Measurements from ENCODE around the gene LHFPL3. TPM values are rescaled to one million over a fixed set of nuclear protein-coding genes. Genes with fewer than 3 reads are reported as not detected.

Gene LHFPL3
- total RNA-seq, 4 donors from 2014 or later: not detected

GRCh38 chr7:104317948-104318629, 10.3 kb upstream of the LHFPL3 start:
- H3K36me3 ChIP-seq: no peaks in the 10 kb centered on the region
- DNase-seq: no peak
- 72 to 73% methylated on average over 5 of the region's 5 CpGs for WGBS, 2 donors
- H3K27me3 ChIP-seq: no peaks in the 10 kb centered on the region
- H3K27ac ChIP-seq: no peak overlapping the region
- no peaks in the 10 kb centered on the region for H3K9me3 ChIP-seq
- TF ChIP-seq POLR2A (IDR thresholded peaks at IDR 0.05) (no peak), CTCF (IDR thresholded peaks at IDR 0.05) (no peak)
- H3K4me1 ChIP-seq: no peaks in the 10 kb centered on the region
- intact Hi-C loops (cut with DNase I): no loop called here
- no peak overlapping the region for H3K4me3 ChIP-seq (replicated peaks in 1 of 3)

GRCh38 chr7:104327534-104327933, 869 bp upstream of the LHFPL3 start:
- 43 to 45% methylated on average over 7 of the region's 7 CpGs for WGBS, 2 donors
- Histone ChIP-seq H3K4me1 (peaks cover 5 to 12% of the 10 kb centered on the region in 2 donors), H3K27me3 (peaks cover 15% of the 10 kb centered on the region), H3K4me3 (replicated peaks in 1 of 3) (no peak overlapping the region), H3K9me3 (no peaks in the 10 kb centered on the region), H3K27ac (no peak overlapping the region), H3K36me3 (no peaks in the 10 kb centered on the region)
- intact Hi-C loops (cut with DNase I): no loop called here
- TF ChIP-seq CTCF (IDR thresholded peaks at IDR 0.05): no peak
- TF ChIP-seq POLR2A (IDR thresholded peaks at IDR 0.05): no peak
- DNase-seq: no peak

GRCh38 chr7:104327938-104328295, 486 bp upstream of the LHFPL3 start:
- no peak for TF ChIP-seq CTCF (IDR thresholded peaks at IDR 0.05)
- Histone ChIP-seq H3K4me1 (peaks cover 5 to 12% of the 10 kb centered on the region in 2 donors), H3K4me3 (replicated peaks in 1 of 3) (no peak overlapping the region), H3K36me3 (no peaks in the 10 kb centered on the region), H3K27me3 (peaks cover 15% of the 10 kb centered on the region), H3K9me3 (no peaks in the 10 kb centered on the region), H3K27ac (no peak overlapping the region)
- no peak for DNase-seq
- 5 to 14% methylated on average over 10 to 12 of the region's 13 CpGs for WGBS, 2 donors
- intact Hi-C loops (cut with DNase I): no loop called here

- H3K4me3 ChIP-seq (replicated peaks in 1 of 3): no peak overlapping the region
- H3K27me3 ChIP-seq: peaks cover 15% of the 10 kb centered on the region
- no peaks in the 10 kb centered on the region for H3K9me3 ChIP-seq
- 2 to 4% methylated on average over 36 to 38 of the region's 59 CpGs for WGBS, 2 donors
- H3K4me1 ChIP-seq: peaks cover 5 to 12% of the 10 kb centered on the region in 2 donors
- no peaks in the 10 kb centered on the region for H3K36me3 ChIP-seq
- no peak overlapping the region for H3K27ac ChIP-seq
- intact Hi-C loops (cut with DNase I): no loop called here
- no peak for DNase-seq
- TF ChIP-seq CTCF (IDR thresholded peaks at IDR 0.05) (no peak), POLR2A (IDR thresholded peaks at IDR 0.05) (no peak)
These were observed 795 bp downstream of the LHFPL3 start for GRCh38 chr7:104328970-104329825.

- TF ChIP-seq POLR2A (IDR thresholded peaks at IDR 0.05): no peak
- peak in 3 of 6 experiments; percentile 24 to 28 (median 25) for TF ChIP-seq CTCF (IDR thresholded peaks at IDR 0.05)
- H3K9me3 ChIP-seq: no peaks in the 10 kb centered on the region
- H3K4me1 ChIP-seq: no peaks in the 10 kb centered on the region
- DNase-seq: peak in 1 of 2 donors; percentile 13
- H3K4me3 ChIP-seq (replicated peaks in 1 of 3): no peak overlapping the region
- intact Hi-C loops (cut with DNase I): no loop called here
- no peak overlapping the region for H3K27ac ChIP-seq
- no peaks in the 10 kb centered on the region for H3K27me3 ChIP-seq
- no peaks in the 10 kb centered on the region for H3K36me3 ChIP-seq
- WGBS, 2 donors: 28 to 30% methylated on average over 2 of the region's 2 CpGs
These were observed 13.1 kb downstream of the LHFPL3 start for GRCh38 chr7:104341546-104341945.

Measured in thyroid gland (tissue), 4 donors.